Astrocyte (in vitro differentiated cells and primary cell): ENCODE results near the gene TGM6. TPM values are rescaled to one million over a fixed set of nuclear protein-coding genes. Genes with fewer than 3 reads are reported as not detected.
A peak's percentile ranks its signal among the peaks of the same experiment; 100 is the strongest.

Source experiments
- DNase-seq: peaks from one replicate; pipeline ENCODE4 v3.0.0-alpha.2; 2010; ENCODE audit warnings: low read depth
- FAIRE-seq: peaks from 2 replicates; lab custom pipeline; 2011; peaks lifted over from hg19 to GRCh38; lab: Jason Lieb, UNC
- H2AFZ ChIP-seq: 2 replicates; pipeline ENCODE4 v1.6.0; 2012; ENCODE audit warnings: low read depth, low read length, inconsistent platforms
- H3K27ac ChIP-seq: 2 replicates; pipeline ENCODE4 v1.5.1; 2011; ENCODE audit warnings: low read depth, low read length, inconsistent platforms
- H3K27me3 ChIP-seq: 2 replicates; pipeline ENCODE4 v1.6.0; 2011; ENCODE audit warnings: low read length, inconsistent platforms; ENCODE audit not compliant: insufficient read depth
- H3K36me3 ChIP-seq: 2 replicates; pipeline ENCODE4 v1.5.1; 2011; ENCODE audit warnings: low read length, inconsistent platforms; ENCODE audit not compliant: insufficient read depth
- H3K4me1 ChIP-seq: 2 replicates; pipeline ENCODE4 v1.5.1; 2011; ENCODE audit warnings: low read length, inconsistent platforms; ENCODE audit not compliant: insufficient read depth
- H3K4me2 ChIP-seq: 2 replicates; pipeline ENCODE4 v1.6.0; 2012; ENCODE audit warnings: low read length, inconsistent platforms
- H3K4me3 ChIP-seq: 2 replicates; pipeline ENCODE4 v1.5.1; 2011; ENCODE audit warnings: low read depth, mild to moderate bottlenecking, low read length, inconsistent platforms; ENCODE audit not compliant: insufficient read depth
- H3K79me2 ChIP-seq: 2 replicates; pipeline ENCODE4 v1.6.0; 2012; ENCODE audit warnings: mild to moderate bottlenecking, low read length, inconsistent platforms; ENCODE audit not compliant: insufficient read depth
- H3K9ac ChIP-seq: 2 replicates; pipeline ENCODE4 v1.6.0; 2012; ENCODE audit warnings: mild to moderate bottlenecking, low read length, inconsistent platforms
- H3K9me3 ChIP-seq: 2 replicates; pipeline ENCODE4 v1.5.1; 2012; ENCODE audit warnings: low read depth, mild to moderate bottlenecking, low read length, inconsistent platforms; ENCODE audit not compliant: insufficient read depth
- H4K20me1 ChIP-seq: 2 replicates; pipeline ENCODE4 v1.6.0; 2012; ENCODE audit warnings: low read length, inconsistent platforms; ENCODE audit not compliant: insufficient read depth
- H3K27ac Mint-ChIP-seq: one replicate; pipeline ENCODE4 v1.8.0; 2021; ENCODE audit warnings: mild to moderate bottlenecking, mixed read lengths; ENCODE audit not compliant: unreplicated experiment
- H3K27me3 Mint-ChIP-seq: one replicate; pipeline ENCODE4 v1.8.0; 2021; ENCODE audit warnings: low read depth, mixed read lengths; ENCODE audit not compliant: unreplicated experiment
- H3K36me3 Mint-ChIP-seq: one replicate; pipeline ENCODE4 v1.8.0; 2021; ENCODE audit warnings: low read depth, mixed read lengths; ENCODE audit not compliant: unreplicated experiment
- H3K4me1 Mint-ChIP-seq: one replicate; pipeline ENCODE4 v1.8.0; 2021; ENCODE audit warnings: low read depth, mixed read lengths; ENCODE audit not compliant: unreplicated experiment
- H3K4me3 Mint-ChIP-seq: one replicate; pipeline ENCODE4 v1.8.0; 2021; ENCODE audit warnings: mild to moderate bottlenecking, moderate library complexity, mixed read lengths; ENCODE audit not compliant: unreplicated experiment
- H3K9me3 Mint-ChIP-seq: one replicate; pipeline ENCODE4 v1.8.0; 2021; ENCODE audit warnings: mild to moderate bottlenecking, mixed read lengths; ENCODE audit not compliant: unreplicated experiment
- EZH2 ChIP-seq: IDR thresholded peaks from 2 replicates; pipeline ENCODE4 v1.6.1; 2012; ENCODE audit warnings: mild to moderate bottlenecking, low read length, inconsistent platforms; ENCODE audit not compliant: insufficient read depth
- total RNA-seq: library from RNA; stranded (reverse); gene quantifications from 2 replicates; pipeline ENCODE4 v1.2.1, GENCODE V29; 2021
- TF ChIP-seq, protein P1 (sequence below): IDR thresholded peaks from 2 replicates; pipeline ENCODE4 v1.5.1; 2011; ENCODE audit warnings: low read depth, mild to moderate bottlenecking, inconsistent platforms, low read length, moderate library complexity; ENCODE audit not compliant: insufficient read depth

TGM6 gene
- total RNA-seq, 1 donor from 2014 or later: not detected

DNA sequence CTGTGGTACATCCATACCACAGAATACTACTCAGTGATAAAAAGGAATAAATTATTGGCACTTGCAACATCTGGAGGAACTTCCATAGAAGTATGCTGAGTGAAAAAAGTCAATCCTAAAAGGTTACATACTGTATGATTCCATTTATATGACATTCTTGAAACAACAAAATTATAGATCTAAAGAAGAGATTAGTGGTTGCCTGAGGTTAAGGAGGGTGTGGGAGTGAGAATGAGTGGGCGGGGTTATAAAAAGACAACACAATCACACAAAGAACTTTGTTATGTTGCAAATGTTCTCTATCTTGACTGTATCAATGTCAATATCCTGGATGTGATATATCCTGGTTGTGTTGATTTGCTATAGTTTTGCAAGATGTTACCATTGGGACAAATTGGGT is 68.7 kb downstream of the TGM6 start:
- Histone ChIP-seq H3K36me3 (no peaks in the 10 kb centered on the region), H3K79me2 (no peaks in the 10 kb centered on the region), H3K27ac (no peak overlapping the region), H3K4me1 (no peaks in the 10 kb centered on the region), H2AFZ (no peak overlapping the region), H3K4me2 (no peak overlapping the region), H3K4me3 (no peak overlapping the region), H3K27me3 (no peaks in the 10 kb centered on the region), H4K20me1 (no peaks in the 10 kb centered on the region), H3K9me3 (no peaks in the 10 kb centered on the region), H3K9ac (no peak overlapping the region)
- FAIRE-seq (no peak), DNase-seq (no peak)
- Mint-ChIP-seq H3K4me1 (peaks cover 4% of the 10 kb centered on the region), H3K9me3 (no peaks in the 10 kb centered on the region), H3K36me3 (no peaks in the 10 kb centered on the region), H3K27ac (no peak overlapping the region), H3K4me3 (no peak overlapping the region), H3K27me3 (no peaks in the 10 kb centered on the region)
- TF ChIP-seq, protein P1, sequence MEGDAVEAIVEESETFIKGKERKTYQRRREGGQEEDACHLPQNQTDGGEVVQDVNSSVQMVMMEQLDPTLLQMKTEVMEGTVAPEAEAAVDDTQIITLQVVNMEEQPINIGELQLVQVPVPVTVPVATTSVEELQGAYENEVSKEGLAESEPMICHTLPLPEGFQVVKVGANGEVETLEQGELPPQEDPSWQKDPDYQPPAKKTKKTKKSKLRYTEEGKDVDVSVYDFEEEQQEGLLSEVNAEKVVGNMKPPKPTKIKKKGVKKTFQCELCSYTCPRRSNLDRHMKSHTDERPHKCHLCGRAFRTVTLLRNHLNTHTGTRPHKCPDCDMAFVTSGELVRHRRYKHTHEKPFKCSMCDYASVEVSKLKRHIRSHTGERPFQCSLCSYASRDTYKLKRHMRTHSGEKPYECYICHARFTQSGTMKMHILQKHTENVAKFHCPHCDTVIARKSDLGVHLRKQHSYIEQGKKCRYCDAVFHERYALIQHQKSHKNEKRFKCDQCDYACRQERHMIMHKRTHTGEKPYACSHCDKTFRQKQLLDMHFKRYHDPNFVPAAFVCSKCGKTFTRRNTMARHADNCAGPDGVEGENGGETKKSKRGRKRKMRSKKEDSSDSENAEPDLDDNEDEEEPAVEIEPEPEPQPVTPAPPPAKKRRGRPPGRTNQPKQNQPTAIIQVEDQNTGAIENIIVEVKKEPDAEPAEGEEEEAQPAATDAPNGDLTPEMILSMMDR: no peak
- no peak for TF ChIP-seq EZH2

DNA sequence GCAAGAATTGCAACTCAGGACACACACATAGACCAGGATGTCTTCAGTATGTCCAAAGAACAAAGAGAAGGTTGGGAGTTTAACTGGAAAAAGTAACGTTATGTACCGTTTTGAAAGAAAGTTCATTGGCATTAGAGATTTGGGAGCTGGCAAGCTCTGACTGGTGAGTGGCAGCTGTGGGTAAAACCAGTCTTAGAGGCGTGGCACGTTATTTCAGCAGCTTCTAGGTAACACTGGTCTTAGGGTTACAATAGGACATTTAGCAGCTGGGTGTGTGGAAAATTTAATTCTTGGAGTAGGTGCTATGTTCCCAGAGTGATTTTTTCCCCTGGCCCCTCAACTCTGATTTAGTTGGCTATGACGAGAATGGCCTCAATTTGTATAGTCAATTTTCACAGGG is 70.7 kb downstream of the TGM6 start:
- H3K27ac ChIP-seq: no peak overlapping the region
- no peaks in the 10 kb centered on the region for H3K79me2 ChIP-seq
- H3K9ac ChIP-seq: no peak overlapping the region
- no peaks in the 10 kb centered on the region for H3K27me3 ChIP-seq
- no peak overlapping the region for H3K4me2 ChIP-seq
- no peaks in the 10 kb centered on the region for H3K36me3 ChIP-seq
- Mint-ChIP-seq H3K9me3 (no peaks in the 10 kb centered on the region), H3K36me3 (no peaks in the 10 kb centered on the region), H3K27me3 (no peaks in the 10 kb centered on the region), H3K4me1 (peaks cover 4% of the 10 kb centered on the region), H3K4me3 (no peak overlapping the region), H3K27ac (no peak overlapping the region)
- no peaks in the 10 kb centered on the region for H3K4me1 ChIP-seq
- H2AFZ ChIP-seq: no peak overlapping the region
- FAIRE-seq: no peak
- no peak overlapping the region for H3K4me3 ChIP-seq
- no peaks in the 10 kb centered on the region for H3K9me3 ChIP-seq
- DNase-seq: no peak
- no peaks in the 10 kb centered on the region for H4K20me1 ChIP-seq
- TF ChIP-seq, protein P1: no peak
- no peak for TF ChIP-seq EZH2

DNA sequence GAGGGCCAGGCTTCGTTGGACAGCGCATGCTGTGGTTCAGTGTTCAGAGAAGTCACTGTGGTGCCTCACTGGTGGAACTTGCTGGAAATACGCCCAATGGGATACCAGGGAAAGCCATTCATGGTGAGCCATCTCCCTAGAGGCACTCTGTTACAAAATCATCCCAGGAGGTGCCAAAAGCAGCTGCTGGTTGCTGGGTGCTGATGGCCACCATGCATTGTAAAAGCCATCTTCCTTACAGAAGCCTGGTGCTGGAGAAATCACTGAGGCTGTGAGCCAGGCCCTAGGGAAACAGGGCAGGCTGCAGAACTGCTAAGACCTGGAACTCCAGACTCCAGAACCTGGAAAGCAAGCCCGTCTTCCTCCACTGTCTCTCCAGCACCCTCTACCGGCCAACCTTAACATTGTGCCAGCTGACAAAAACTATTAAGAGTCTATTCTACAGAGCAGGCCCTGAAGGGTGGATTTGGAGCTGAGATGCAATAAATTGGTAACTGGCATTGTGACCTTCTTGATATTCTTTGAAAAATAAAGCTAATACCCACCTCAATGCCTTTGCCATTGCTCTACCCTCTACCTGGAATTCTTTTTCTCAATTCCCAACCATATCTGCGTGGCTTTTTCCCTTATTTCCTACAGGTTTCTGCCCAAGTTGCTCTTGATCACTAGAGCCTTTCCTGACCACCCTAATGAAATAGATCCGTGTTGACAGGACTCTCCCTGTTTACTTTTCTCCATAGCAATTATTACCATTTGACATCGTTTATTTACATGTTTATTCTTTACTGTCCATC is 71.4 kb downstream of the TGM6 start:
- no peak overlapping the region for H3K9ac ChIP-seq
- H3K4me2 ChIP-seq: no peak overlapping the region
- no peaks in the 10 kb centered on the region for H3K27me3 Mint-ChIP-seq
- no peaks in the 10 kb centered on the region for H3K36me3 ChIP-seq
- H3K4me3 ChIP-seq: no peak overlapping the region
- peaks cover 4% of the 10 kb centered on the region for H3K4me1 Mint-ChIP-seq
- no peaks in the 10 kb centered on the region for H3K79me2 ChIP-seq
- no peak overlapping the region for H3K27ac ChIP-seq
- H3K27ac Mint-ChIP-seq: peak overlapping the region; percentile 8
- H3K36me3 Mint-ChIP-seq: no peaks in the 10 kb centered on the region
- H3K27me3 ChIP-seq: no peaks in the 10 kb centered on the region
- H3K4me3 Mint-ChIP-seq: no peak overlapping the region
- H3K9me3 ChIP-seq: no peaks in the 10 kb centered on the region
- TF ChIP-seq, protein P1: peak; percentile 83
- TF ChIP-seq EZH2: no peak
- peak; percentile 30 for DNase-seq
- no peak overlapping the region for H2AFZ ChIP-seq
- no peaks in the 10 kb centered on the region for H3K9me3 Mint-ChIP-seq
- no peaks in the 10 kb centered on the region for H4K20me1 ChIP-seq
- no peaks in the 10 kb centered on the region for H3K4me1 ChIP-seq
- FAIRE-seq: no peak
